ENCODE results near the gene TFAP2C.
"Not testable (repeated sequence)": the region's sequence is repeated elsewhere in the genome, so short reads cannot be mapped to it uniquely, and the experiment has no call there.

TFAP2C gene

DNA sequence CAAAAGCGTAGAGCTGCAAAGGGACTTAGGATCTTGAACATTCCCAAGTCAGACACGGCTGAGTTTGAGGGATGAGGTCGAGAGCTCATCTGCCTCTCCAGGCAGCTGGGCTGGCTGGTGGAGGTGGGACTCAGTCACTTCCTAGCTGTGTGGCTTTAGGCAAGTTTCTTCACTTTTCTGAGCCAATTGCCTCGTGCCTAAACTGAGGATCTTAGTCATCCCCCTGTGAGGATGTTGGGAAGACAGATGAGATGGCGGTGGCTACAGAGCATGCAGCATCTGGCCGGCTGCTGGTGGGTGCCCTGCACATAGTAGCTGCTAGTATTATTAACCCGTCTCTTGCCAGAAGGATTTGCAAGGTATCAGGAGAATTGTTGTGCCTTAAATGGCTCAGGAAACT lies 27.5 kb downstream of the TFAP2C start:
- DNase-seq = no peak

DNA sequence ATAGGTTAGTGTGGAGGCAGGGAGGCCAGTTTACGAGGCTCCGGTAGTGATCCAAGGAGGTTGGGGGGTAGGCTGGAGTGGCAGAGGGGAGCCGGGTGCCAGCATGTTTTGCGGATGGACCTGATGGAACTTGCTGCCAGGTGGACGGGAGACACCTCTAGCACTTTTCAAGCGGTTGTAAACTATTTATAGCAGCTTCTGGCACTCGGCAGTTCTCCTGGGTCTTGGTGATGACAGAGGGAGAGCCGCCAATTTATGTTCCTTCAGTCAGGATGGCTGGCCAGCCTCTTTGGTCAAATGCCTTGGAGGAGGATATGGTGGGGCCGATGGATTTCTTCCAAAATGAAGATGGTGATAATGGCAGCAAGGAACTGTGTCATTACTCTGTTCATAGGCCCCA lies 28.8 kb downstream of the TFAP2C start:
- DNase-seq = no peak

DNA sequence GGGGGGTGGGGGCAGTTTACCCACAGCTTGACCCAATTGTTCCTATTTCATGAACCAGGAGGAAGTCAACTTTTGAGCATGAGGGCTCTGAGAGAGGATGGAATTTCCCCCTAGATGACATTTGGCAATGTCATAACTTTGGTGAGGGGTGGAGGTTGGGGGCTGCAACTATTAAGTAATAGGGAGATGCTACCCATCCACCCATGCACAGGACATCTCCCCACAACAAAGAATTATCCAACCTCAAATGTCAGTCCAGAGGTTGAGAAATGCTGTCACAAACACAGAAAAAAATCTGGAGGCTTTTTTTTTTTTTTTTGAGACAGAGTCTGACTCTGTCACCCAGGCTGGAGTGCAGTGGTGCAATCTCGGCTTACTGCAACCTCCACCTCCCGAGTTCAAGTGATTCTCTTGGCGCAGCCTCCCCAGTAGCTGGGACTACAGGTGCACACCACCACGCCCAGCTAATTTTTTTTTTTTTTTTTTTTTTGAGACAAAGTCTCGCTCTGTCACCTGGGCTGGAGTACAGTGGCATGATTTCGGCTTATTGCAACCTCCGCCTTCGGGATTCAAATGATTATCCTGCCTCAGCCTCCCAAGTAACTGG lies 29.3 kb downstream of the TFAP2C start:
- DNase-seq = not testable (repeated sequence)

DNA sequence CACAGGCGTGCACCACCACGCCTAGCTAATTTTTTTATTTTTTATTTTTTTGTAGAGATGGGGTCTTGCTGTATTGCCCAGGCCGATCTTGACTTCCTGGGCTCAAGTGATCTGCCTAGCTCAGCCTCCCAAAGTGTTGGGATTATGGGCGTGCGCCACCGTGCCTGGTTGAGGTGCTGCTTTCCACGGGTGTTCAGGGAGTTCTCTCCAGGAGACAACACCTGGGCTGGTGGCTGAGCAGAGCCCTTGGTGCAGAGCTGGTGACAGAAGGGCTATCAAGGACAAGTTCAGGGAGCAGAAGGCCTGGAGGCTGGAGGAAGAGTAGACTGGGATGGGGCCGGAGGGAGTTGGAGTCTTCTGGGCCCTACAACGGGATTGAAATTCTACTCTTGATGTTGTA lies 34.6 kb downstream of the TFAP2C start:
- DNase-seq = no peak

DNA sequence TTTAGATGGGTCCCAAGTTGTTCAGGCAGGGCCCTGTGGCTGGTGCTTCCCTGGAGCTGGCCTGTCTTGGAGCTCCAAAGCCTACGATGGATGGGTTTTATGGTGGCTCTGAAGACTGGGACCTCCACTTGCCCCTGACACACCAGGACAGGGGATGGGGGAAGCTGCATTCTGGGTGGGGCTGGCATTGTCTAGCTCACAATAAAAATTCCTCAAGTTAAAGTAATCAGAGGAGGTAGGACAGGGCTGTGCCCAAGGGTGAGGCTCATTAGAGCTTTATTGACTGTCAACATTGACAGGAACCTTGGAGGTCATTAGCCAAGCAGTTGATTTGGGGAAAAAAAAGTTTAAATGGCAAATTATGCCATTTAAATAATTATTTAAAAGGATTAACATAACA lies 35.7 kb downstream of the TFAP2C start:
- DNase-seq = no peak

DNA sequence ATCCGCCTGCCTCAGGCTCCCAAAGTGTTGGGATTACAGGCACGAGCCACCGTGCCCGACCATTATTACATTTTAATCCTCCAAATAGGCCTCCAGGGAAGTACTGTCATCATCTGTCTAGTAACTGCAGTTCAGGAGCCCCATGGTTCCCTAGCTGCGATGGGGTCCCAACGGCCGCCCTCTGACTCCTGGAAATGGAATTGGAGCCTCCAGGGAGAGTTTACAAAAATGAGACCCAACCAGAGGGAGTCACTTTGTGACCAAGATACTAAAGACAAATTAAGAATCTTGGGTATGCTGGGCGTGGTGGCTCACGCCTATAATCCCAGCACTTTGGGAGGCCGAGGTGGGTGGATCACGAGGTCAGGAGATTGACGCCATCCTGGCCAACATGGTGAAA lies 36.7 kb downstream of the TFAP2C start:
- DNase-seq = no peak

DNA sequence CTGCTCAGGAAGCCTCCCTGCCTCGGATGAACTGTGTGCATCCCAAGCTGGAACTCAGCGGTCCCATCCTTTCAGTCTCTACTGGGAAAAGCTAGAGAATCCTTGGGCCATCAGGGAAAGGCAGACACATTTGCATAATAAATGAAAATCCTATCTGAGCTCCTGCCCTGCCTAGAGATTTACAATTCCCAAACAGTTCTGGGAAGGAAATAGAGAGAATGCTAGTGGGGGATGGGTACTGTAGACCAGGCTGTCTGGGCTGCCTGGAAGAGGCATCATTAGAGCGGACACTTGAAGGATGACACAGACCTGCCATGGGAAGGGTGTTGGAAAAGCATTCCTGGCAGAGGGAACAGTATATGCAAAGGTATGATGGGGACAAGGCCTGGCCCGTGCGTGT lies 44.3 kb downstream of the TFAP2C start:
- no peak for DNase-seq

DNA sequence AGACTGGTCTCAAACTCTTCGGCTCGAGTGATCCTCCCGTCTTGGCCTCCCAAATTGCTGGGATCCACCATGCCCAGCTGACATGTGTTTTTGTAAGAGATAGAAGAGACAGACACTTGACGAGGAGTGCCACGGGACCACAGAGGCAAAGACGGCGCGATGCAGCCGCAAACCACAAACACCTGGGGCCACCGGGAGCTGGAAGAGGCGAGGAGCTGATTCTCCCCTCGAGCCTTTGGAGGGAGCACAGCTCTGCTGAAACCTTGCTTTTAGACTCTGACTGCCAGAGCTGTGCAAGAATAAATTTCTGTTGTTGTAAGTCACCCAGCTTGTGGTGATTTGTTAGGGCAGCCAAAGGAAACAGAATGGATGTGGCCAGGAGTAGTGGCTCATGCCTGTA lies 46.9 kb downstream of the TFAP2C start:
- DNase-seq = no peak

DNA sequence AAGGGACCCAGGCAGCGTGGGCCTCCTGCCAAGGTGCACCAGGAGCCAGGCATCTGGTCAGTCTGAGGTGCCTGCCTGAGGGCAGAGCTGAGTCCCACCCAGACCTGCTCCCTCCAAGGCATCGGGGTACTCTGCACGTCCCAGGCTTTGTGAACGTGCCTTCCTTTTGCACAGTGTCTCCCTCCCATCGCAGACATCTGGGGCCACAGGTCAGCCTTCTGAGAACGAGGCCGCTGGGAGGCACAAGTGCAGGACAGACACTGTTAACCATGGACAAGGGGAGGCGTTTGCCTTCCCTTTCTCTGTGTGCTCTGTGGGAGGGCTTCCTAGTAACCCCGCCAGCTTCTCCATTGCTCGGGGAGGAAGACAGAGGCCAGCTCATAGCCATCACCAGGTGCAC lies 47.6 kb downstream of the TFAP2C start:
- DNase-seq = no peak

DNA sequence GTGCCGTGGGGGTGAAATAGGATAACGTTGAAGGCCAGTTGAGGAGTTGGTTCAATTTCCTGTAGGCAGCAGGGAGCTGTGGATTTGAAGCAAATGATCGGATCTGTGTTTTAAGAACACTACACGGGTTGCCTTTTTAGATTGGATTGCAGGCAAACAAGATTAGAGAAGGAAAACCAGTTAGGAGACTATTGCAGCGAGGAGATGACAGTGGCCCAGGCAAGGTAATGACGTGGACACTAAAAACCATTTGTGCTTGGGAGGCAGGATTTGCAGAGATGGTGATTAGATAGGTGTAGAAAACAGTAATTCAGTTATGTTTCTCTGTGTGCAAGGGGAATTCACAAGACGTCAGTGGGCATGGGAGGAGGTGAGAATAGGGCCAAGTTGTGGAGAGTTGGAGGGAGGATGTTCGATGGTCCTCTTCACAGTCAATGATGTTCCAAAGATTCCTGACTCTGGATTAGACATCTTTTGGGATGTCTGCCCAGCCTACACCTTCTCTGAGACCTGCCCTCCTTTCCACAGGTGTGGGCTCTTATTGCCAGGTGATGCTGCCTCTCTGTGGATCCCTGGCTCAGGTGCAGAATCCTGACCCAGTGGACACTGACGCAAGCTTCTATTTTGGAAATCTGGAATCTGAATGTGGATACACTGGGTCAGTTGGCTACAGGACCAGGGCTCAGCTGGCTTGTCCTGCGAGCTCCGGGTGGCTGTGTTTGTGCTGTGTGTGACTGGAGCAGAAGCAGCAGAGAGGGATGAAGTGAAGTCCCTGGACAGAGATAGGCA lies 54.2 kb downstream of the TFAP2C start:
- no peak for DNase-seq

DNA sequence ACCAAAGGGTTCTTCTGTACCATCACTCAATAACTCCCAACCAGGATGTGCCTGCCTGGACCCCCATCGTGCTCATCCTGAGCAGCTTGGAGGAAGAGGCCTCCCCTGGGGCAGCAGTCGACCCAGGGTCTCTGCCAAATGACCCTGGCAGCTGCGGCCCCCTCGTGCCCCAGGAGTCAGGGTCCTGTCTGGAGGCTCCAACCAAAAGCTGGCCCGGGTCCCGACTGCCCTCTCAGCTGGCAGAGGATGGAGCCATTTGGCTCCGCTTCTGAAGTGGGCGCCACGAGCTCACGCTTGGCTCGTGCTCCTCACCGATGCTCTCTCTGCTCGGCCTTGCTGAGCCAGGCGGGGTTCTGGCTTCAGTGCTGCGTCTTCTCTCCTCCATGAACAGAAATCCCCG lies 56.8 kb downstream of the TFAP2C start:
- no peak for DNase-seq

DNA sequence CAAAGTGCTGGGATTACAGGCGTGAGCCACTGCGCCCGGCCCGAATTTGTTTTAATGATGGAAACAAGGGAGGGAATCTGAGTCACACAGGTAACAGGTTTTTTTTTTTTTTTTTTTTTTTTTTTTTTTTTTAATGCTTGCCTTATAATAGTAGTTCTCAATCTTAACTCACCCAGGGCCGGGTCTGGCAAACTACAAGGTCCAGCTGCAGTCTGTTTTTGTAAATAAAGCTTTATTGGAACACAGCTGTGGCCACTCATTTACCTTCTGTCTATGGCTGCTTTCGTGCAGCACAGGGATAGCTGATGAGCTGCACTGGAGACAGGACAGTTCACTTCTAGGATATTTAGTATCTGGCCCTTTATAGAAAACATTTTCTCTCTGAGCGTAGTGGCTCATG lies 58.0 kb downstream of the TFAP2C start:
- DNase-seq = no peak

DNA sequence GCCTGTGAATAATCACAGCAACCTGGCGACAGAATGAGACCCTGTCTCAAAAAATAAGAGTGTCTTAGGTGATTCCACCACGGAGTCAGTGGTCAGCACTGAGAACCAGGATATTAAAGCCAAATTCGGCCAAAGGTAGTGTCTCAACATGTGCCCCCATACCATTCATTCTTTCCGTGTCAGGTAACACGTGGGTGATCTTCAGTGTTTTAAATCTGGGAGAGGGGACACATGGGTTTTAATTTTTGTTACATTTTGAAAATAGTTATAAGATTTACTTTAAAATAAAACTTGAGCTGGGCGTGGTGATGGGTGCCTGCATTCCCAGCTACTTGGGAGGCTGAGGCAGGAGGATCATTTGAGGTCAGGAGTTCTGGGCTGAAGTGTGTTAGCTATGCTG lies 59.0 kb downstream of the TFAP2C start:
- DNase-seq = no peak
